CD4-positive, alpha-beta T cell treated with Interleukin-15 for 4 hours (primary cell): ENCODE data around the gene TTLL9.

Experiments
- DNase-seq: peaks from one replicate; pipeline ENCODE4 v3.0.0-alpha.2; 2020; ENCODE audit warnings: low spot score

Gene TTLL9

DNA sequence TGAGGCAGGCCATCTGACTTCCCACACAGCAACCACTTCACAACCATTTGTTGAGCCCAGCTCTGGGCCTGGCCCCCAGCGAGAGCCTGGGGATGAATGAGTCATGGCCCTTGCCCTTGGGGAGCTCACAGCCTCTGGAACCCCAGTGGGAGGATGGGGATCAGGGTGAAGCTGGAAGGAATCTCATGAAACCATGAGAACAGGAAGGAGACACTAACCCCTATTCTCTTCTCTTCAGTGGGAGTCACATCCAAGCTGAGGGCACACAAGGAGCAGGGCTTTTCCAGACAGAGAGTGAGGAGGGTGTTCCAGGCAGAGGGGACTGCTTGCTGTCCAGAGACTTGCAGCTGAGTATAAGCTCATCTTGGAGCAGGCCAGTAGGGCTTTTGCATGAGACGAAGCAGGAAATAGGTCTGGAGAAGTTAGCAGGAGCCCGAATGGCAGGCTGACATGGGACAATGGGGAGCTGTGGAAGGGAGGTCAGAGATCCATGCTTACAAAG lies 32.5 kb upstream of the TTLL9 start:
- DNase-seq, result no peak

DNA sequence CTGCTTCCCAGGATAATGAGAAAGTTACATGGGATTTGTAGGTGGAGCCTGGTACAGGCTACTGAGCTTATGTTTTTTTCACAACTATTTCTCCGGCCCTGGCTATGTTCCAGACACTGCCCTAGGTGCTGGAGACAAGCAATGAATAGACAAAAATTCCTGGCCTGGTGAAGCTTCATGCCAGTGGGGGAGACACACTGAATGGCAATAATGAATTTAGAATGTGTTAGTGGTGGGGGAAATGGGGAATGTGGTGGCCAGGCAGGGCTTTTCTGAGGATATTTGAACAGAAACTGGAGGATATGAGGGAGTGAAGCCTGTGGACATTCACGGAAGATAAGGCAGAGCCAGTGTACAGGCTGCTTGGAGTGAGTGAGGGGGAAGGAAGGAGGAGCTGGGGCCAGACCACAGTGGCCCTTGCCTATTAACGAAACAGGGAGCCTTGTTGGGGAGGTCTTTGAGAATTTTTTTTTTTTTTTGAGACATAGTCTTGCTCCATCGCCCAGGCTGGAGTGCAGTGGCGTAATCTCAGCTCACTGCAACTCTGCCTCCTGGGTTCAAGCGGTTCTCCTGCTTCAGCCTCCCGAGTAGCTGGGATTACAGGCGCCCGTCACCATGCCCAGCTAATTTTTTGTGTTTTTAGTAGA lies 31.7 kb upstream of the TTLL9 start:
- no peak for DNase-seq

DNA sequence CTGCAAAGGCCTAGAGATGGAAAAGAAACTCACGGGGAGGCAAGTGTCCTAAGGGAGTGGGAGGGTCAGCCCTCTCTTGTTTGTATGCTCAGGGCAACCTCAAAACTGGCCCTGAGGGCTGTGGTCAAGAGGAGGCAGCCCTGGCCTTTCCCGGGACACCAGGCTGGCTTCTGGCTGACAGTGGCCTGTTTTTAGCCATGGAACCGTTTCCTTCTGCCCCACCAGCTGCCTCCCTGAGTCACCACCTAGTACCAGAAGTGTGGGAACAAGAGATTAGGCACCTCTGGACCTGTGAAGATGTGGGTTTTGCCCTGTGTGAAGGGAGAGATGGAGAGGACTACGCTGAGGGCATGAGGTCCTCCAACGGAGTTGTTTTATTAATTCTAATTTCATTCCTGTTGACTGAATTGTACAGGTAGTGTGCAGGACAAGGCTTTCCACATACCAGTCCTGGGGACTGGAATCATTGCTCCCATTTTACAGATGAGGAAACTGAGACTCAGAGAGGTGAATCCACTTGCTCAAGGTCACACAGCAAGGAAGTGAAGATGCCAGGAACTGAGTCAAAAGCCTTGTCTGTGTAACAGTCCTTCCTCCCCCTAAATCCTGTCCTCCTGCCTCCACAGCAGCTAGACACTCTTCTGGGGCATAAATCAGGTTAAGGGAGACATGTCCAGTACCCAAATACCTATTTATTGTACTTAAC lies 30.5 kb upstream of the TTLL9 start:
- DNase-seq, result no peak

DNA sequence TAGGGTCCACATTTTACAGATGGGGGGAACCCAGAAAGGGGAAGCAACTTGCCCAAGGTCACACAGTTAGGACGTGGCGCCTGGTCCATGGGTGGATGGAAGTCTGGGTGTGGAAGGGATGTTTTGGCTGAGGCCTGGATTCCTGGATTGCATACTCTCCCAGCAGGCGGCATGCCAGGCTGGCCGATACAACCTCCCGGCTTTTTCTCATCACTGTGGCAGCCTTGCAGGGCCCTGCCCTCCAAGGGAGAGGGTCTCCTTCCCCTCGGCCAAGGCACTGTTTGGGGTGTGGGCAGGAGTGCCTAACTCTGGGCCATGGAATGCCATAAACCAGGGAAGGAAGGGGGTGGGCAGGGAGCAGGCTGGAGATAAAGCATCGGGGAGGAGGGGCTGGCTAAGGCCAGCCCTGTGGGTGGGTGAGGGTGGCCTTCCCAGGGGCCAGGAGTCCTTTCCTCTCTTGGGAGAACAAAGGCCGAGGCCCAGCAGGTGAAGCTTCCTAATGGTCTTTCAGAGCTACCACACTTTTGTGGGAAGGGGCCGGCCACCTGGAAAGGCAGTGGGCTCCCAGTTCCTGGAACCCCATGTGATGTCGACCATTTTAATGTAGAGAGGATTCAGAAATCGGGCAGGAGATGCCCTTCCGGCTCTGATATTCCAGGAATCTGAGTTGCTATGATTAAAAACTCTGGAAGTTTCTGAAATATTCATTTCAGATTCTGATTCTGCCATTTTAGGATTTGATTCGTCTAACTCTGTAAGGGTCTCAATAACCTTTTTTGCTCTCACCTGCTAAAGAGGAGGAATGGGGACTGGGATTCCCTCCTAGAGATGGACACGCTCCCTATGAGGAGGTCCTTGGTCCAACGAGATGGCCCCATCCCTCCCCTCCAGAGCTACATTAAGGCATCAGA lies 29.3 kb upstream of the TTLL9 start:
- DNase-seq, result no peak

DNA sequence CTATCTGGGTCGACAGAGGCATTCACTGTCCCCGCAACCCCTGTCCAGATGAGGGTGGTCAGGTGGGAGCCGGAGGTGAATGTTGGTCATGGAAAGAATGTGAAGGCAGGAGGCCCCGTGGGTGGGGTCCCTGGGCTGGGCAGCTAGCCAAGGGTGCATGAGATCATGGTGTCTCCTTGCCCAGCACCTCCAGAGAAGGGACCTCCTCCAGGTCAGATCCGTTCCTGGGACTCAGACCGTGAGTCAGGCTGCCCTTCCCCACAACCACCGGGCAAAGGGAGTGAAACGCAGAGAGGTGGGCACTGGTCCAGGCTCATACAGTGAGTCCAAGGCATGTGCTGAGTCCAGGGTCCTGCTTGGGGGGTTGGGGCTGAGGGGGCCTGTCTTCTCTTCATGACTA lies 28.5 kb upstream of the TTLL9 start:
- DNase-seq, result no peak

DNA sequence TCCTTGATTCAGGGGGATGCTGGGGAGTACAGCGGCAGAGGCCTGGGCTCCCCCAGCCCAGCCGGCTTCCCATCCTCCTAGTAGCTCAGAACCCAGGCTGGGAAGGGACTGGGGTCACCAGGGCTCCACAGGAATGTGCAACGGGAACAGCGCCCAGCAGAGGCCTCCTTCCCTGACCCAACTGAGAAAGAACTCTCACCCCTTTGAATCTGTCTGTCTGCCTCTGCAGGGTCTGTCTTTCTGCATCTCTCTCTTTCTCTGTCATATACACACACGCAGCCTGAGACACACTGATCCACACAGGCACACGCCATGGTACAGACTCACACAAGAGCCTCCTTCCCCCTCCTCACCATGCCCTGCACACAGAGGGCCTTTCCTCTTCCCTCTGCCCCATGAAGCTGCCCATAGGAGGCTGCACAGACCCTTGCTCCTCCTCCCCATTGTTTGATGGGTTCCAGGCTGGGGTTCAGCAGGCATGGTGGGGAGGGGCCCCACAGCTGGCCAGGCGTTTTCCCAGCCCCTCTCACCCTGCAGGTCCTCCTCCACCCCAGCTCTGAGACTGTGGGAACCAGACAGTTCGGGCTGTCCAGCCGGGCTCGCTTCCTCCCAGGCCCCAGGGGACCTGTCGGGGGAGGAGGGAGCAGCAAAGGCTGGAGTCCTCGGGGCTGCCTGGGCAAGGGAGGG lies 27.8 kb upstream of the TTLL9 start:
- DNase-seq, result no peak

DNA sequence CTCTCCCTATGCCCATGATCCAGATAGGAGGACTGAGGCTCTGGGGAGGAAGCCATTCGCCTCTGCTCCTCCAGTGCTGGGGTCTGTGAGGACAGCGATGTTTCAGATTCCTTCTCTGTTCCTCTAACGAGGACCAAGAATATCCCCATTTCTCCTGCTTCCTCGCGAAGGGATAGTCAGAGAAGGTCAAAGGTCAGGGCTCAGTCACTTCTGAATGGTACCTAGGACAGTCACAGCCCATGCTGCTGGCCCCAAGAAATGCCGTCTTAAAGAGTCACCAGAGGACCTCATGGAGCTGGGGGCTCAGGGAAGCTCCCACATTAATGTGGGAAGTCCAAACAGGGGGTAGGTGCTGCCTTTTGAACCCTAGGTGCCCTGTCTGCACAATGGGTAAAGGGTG lies 27.1 kb upstream of the TTLL9 start:
- DNase-seq, result no peak

DNA sequence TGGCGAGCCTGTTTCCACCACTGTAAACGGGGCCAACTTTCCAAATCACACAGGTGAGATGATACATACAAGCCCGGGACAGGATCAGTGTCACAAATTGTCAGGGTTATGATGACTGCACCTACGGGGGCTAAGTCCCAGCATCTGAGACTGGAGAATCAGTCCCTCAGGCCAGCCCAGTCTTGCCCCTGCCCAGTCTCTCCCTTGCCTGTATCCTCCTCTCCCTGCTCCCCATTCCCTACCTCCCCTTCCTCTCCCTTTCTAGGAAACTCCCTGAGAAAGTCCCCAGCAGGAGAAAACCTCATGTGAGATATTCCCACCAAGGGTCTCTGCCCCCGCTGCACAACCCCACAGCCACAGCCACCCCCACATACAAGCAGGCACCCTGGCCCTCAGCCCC lies 26.6 kb upstream of the TTLL9 start:
- DNase-seq, result no peak

DNA sequence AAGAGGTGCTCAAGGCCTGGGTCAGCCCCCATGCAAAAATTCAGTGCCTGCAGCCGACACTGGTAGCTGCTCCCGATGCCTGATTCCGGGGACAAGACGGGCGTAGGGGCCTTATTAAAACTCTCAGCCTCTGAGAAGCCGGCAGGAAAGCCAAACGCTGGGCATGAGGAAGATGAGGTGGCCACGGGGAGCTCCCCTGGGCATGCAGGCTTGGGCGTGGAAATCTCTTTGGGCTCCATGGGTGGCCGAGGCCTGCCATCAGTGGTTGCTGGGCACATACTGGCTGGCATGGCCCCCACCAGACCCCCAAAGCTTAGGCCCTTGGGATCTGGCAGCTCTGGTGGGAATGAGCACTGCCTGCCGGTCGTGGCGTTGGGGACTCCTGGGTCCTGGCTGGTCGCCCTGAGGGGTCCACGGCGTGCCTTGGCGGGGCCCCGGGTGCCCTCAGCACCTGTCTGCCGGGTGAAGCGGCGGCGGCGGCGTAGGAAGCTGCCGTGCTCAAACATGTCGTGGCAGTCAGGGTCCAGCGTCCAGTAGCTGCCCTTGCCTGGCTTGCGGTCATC lies 25.6 kb upstream of the TTLL9 start:
- no peak for DNase-seq

DNA sequence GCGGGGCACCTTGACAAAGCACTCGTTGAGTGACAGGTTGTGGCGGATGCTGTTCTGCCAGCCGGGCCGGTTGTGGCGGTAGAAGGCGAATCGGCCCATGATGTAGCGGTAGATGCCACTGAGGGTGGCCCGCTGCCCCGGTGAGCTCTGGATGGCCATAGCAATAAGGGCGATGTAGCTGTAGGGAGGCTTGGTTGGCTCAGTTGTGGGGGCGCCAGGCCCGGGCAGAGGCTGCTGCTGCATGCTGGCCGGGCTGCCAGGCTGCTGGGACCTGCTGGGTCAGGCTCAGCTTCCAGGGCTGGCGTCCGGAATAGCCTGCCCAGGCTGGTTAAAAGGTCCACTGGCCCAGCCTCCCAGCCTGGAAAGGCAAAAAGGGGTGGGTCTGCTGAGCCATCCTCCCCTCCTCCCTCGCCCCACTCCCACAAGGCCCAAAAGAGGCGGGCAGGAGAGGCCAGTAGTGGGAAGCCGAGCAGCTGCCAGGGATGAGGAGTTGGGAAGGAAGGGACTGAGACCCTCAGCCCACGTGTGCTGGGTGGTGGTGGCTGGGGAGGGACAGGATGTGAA lies 25.1 kb upstream of the TTLL9 start, which contains the start of gene FOXS1:
FOXS1 (minus strand) TSS at position 305 of the 564 bp plus-strand sequence; CDS start at position 243, 62 bp downstream.
- DNase-seq, result no peak

DNA sequence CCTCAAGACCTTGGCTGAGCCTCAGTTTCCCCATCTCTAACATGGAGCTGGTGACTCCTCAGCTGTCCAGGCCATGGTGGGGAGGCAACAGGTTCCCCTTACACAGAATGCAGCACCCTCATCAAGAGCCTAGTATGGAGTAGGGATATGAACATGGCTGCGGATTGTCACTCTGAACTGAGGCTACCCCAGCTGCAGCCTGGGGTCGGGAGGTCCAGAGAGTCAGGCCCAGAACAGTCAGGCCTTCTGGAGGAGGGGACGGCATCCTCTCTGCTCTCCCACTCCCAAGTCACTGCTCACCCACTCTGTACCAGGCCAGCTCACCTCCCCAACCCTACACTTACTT lies 23.7 kb upstream of the TTLL9 start:
- DNase-seq, result no peak

DNA sequence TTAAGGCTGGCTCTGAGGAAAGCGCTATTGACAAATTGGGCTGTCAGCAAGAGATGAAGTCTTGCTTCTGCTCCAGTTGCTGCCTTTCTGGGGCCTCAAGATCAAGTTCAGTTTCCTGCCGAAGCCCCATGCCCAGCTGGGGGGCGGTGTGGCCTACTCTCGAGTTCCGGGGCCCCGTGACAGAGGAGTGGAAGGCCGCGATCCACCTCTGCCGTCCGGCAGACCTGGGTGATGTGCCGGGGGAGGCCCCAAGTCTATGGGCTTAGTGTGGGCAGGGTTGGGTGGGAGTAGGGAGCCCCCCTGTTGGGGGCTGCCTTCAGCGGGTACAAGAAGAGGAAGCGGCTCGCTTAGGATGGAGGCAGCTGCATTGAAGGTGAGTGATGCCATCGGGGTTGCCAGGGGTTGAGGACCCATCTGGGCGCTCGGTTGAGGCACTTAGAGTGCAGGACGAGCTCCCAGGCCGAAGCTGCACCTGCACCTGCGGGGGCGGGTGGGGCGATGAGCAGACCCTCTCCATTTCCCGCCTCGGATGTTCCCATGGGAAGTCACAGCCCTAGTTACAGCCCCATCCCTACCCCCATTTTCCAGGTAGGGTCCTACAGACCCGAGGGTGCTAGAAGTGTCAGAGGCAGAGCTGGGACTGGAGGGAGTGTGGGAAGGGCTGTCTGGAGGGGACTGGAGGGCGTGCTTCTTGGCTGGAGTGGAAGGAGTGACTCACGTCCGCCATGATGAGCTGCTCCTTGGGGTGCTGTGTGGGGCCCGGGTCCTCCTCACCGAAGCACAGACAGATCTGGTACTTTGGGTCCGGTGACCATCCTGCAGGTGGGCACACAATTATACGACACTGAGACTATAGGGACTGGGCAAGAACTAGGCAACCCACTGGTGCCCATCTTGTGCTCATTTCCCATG lies 22.1 kb upstream of the TTLL9 start:
- no peak for DNase-seq

DNA sequence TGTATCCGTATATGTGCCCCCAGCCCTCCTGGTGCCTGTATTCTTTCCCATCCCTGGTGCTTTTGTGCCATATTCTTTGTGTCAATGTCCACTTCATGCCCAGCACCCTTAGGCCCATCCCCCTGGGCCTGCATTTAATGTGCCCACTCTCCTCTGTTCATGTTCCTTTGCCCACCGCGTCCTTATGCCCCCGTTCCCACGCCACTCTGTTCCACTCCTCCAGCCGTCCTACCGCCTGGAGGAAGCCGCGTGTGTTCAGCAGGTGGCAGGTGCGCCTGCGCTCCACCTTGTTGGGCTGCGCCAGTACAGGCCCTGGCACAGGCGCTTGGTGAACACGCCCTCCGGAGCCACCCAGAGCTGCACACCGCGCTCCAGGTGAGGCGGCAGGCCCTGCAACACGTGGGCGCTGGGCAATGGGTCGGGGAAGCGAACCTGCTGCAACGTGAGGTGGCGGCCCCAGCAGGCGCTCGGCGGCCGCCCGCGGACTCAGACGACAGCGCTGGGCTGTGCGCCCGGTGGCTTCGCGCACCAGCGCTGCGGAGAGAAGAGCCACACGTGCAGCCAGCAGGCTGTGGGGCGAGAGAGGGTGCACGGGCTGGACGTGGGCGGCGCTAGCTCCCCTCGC lies 21.0 kb upstream of the TTLL9 start:
- no peak for DNase-seq

DNA sequence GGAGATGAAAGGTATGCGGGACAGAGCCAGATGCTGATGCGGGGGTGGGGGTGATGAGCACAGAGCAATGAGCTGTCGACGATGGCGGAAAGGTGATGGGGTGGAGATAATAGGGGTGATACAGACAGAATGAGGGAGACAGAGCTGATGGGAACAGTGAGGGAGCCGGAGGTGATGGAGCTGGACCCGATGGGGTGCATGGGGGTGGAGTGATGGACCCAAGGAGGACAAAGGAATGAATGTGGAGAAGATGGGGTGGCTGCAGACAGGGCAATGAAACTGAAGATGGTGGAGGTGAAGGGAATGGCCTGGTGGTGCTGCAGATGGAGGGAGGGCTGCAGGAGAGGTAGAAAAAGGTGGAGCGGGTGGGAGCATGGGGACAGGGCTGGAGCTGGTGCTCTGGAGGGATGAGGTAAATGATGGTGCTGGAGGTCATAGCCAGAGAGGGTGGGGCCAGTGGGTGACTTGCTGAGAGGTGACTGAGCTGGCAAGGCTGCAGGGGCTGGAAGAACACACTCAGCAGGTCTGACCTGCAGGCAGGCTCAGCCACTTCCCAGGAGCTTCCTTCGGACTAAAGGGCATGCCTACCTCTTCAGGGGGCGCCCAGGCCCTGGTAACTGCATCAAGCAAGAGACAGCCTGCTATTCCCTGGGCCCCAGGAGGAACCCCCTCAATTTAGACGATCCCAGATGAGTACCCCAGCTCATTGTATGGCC lies 19.0 kb upstream of the TTLL9 start:
- DNase-seq, result no peak

DNA sequence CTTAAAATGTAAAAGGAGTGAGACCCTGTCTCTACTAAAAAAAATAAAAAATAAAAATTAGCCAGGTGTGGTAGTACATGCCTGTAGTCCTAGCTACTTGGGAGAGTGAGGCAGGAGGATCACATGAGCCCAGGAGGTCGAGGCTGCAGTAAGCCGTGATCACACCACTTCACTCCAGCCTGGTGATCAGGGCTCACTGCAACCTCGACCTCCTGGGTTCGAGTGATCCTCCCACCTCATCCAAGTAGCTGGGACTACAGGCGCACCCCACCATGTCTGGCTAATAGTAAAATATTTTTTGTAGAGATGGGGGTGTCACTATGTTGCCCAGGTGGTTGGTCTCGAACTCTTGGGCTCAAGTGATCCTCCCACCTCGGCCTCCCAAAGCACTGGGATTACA lies 17.0 kb upstream of the TTLL9 start:
- no peak for DNase-seq

DNA sequence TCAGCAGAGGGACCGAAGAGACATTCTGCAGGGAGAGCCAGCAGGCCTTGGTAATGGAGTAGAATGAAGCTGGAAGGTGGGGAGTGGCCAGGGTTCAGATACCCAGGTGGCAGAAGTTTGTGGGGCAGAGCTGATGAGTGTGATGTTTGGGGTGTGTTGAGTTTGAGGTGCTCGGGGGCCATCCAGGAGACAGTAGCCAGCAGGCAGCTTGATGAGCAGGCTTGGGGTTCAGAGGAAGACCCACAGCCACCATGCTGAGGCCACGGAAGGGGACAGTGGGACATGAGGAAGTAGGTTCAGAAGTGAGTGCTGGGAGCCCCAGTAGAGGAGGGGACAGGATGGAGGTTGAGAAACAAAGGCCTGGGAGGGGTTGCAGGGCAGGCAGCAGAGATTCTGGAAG lies 13.9 kb upstream of the TTLL9 start:
- DNase-seq, result no peak

DNA sequence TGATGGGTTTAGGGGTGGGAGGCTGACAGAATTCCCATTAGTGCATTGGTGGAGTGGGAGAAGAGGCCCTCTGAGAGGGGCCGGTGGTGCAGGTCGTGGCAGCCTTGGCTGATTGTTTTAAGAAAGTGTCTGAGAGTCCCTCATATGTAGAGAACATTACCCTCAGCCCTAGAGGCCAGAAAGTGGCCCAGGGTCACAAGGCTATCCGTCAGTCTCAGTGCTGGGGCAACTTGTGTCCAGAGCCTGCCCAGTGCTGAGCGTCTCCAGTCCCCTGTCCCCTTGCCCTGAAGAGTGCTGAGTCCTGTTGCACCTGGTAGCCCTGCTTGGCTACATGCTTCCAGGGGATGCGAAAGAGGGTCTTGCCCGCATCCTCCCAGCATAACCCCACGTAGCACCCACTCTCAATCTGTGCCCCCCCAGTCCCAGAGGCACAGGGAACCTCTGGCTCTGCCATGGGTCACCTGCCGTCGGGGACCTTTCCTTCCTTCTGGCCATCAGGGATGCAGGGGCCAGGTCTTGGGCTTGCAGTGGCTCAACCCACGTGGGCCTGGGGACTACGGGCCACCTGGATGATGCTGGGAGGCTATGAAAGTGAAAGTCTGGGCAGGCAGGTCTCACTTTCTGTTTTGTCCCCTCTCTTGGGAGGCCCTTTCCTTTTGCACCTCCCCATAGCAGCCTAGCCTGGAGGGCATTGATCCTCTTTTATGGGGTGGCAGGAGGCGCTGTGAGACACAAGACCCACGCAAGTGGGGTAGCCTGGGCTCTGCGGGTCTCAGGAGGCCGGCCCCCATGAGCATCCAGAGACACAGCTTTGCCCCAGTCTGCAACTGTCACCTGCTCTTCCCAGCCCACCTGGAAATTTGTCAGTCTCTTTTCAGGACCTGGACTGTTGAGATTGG lies 12.3 kb upstream of the TTLL9 start:
- DNase-seq, result no peak

DNA sequence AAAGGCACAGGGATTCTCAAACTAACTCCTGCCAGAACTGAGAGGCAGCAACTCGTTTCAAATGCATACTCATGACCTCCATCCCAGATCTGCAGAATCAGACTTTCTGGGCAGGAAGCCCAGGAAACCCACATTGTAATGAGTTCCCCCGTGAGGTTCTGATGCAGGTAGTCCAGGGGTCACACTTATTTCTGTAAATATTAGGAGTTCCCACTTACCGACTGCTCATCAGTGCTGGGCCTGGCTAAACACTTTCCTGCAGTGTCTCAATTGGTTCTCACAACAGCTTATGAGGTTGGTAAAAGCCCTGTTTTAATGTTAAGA lies 11.7 kb upstream of the TTLL9 start:
- no peak for DNase-seq
